Esophagus muscularis mucosa (tissue), 4 donors: ENCODE measurements around the gene TMEM33.

Source experiments
- CTCF ChIP-seq, 3 experiments: fragments of 200-600 bp in 2 of 3; fragments of 450-650 bp in 1 of 3; sonication (generic) in 2 of 3; IDR thresholded peaks; one replicate each; pipeline ENCODE4 v1.5.1; 2017 to 2019; ENCODE audit warnings: antibody characterized with exemption in 3 of 3, mild to moderate bottlenecking in 2 of 3, moderate library complexity in 1 of 3
- EP300 ChIP-seq: sonication (generic); formaldehyde crosslinking; IDR thresholded peaks from one replicate; pipeline ENCODE4 v1.6.1; 2017; ENCODE audit warnings: antibody characterized with exemption
- POLR2A ChIP-seq: fragments of 450-650 bp; IDR thresholded peaks from one replicate; pipeline ENCODE4 v1.6.1; 2017; ENCODE audit warnings: antibody characterized with exemption, moderate library complexity, mild to moderate bottlenecking, low read depth

- TF ChIP-seq CTCF (IDR thresholded peaks at IDR 0.05) (no peak), EP300 (no peak), POLR2A (no peak)
These were observed 29.2 kb downstream of the TMEM33 start for GRCh38 chr4:41964401-41964800.
